HepG2 (cell line): ENCODE results near the gene TNFSF13B. TPM values are rescaled to one million over a fixed set of nuclear protein-coding genes. Genes with fewer than 3 reads are reported as not detected.

ENCODE experiments used
- ATAC-seq: fragments of 200-7000 bp; cut with Tn5 transposase; 3 replicates; pipeline ENCODE4 v1.9.1; 2020; ENCODE audit warnings: mild to moderate bottlenecking, moderate library complexity
- BruUV-seq: library from RNA; stranded (reverse); fragments of 400-500 nt; replicated peaks from 2 replicates; lab custom pipeline; 2021; lab: Mats Ljungman, UMichigan
- CTCF ChIA-PET: fragments of 300-600 bp; formaldehyde crosslinking; extraction: SDS; loops from one replicate; lab custom pipeline; 2021; ENCODE audit warnings: low total read pairs, inconsistent platforms, low intra/inter-chr PET ratio; lab: Yijun Ruan, JAX
- POLR2A ChIA-PET: fragments of 350-600 bp; sonication (Branson Sonifier 250); formaldehyde crosslinking; loops from one replicate; lab custom pipeline; 2020; ENCODE audit warnings: antibody characterized with exemption, inconsistent platforms; lab: Yijun Ruan, JAX
- DNase-seq: peaks from one replicate; pipeline ENCODE4 v3.0.0-alpha.2; 2015; ENCODE audit warnings: low spot score
- FAIRE-seq: peaks from 3 replicates; lab custom pipeline; 2011; peaks lifted over from hg19 to GRCh38; lab: Jason Lieb, UNC
- H2AFZ ChIP-seq: one replicate; pipeline ENCODE4 v1.6.1; 2011; ENCODE audit warnings: low read length, inconsistent platforms
- H3K27ac ChIP-seq: fragments of 300-600 bp; 3 replicates; pipeline ENCODE4 v1.8.0; 2011; ENCODE audit warnings: mixed run types, mild to moderate bottlenecking, mixed read lengths, low read length, inconsistent platforms; ENCODE audit not compliant: insufficient read depth; ENCODE audit errors: extremely low read length
- H3K27me3 ChIP-seq, 2 experiments: fragments of 200-600 bp in 1 of 2; 2 replicates in 1 of 2; 3 replicates in 1 of 2; pipeline versions ENCODE4 v1.6.0 to v1.8.0; 2011; ENCODE audit warnings: low read length in 2 of 2, mild to moderate bottlenecking in 2 of 2, moderate library complexity in 2 of 2, inconsistent platforms in 1 of 2; ENCODE audit not compliant: insufficient read depth in 2 of 2, control insufficient read depth in 1 of 2
- H3K36me3 ChIP-seq, 2 experiments: fragments of 200-600 bp in 1 of 2; replicated peaks in 1 of 2; 2 replicates in 1 of 2; 3 replicates in 1 of 2; pipeline versions ENCODE4 v1.5.1 to v1.8.0; 2011; ENCODE audit warnings: low read length in 2 of 2, inconsistent platforms in 1 of 2; ENCODE audit not compliant: insufficient read depth in 2 of 2, control insufficient read depth in 1 of 2
- H3K4me1 ChIP-seq: 2 replicates; pipeline ENCODE4 v1.5.1; 2012; ENCODE audit warnings: low read length, inconsistent platforms; ENCODE audit not compliant: insufficient read depth
- H3K4me2 ChIP-seq: 2 replicates; pipeline ENCODE4 v1.6.0; 2011; ENCODE audit warnings: low read depth, low read length, inconsistent platforms
- H3K4me3 ChIP-seq, 3 experiments: fragments of 200-600 bp in 1 of 3; sonication (generic), shearing (Covaris generic) in 1 of 3; replicated peaks in 1 of 3; 2 replicates each; pipeline ENCODE4 v1.5.1; 2011 to 2016; ENCODE audit warnings: low read length in 3 of 3, inconsistent platforms in 2 of 3, low read depth in 2 of 3, mild to moderate bottlenecking in 2 of 3, control low read depth in 1 of 3, mixed read lengths in 1 of 3; ENCODE audit not compliant: insufficient read depth in 1 of 3
- H3K79me2 ChIP-seq: one replicate; pipeline ENCODE4 v1.6.1; 2011; ENCODE audit warnings: low read length, inconsistent platforms; ENCODE audit not compliant: insufficient read depth
- H3K9ac ChIP-seq: 2 replicates; pipeline ENCODE4 v1.6.0; 2011; ENCODE audit warnings: mild to moderate bottlenecking, low read depth, low read length, inconsistent platforms; ENCODE audit not compliant: insufficient read depth
- H3K9me3 ChIP-seq: 2 replicates; pipeline ENCODE4 v1.5.1; 2012; ENCODE audit warnings: mild to moderate bottlenecking, low read length
- H4K20me1 ChIP-seq: 2 replicates; pipeline ENCODE4 v1.6.0; 2011; ENCODE audit warnings: inconsistent platforms, mild to moderate bottlenecking, low read length, moderate library complexity; ENCODE audit not compliant: insufficient read depth
- ATRX ChIP-seq: sonication (generic); formaldehyde crosslinking; IDR thresholded peaks from 2 replicates; pipeline ENCODE4 v1.4.0; 2020; ENCODE audit warnings: missing genetic modification reagents, borderline replicate concordance
- BORCS8-MEF2B ChIP-seq: sonication (generic); formaldehyde crosslinking; IDR thresholded peaks from 2 replicates; pipeline ENCODE4 v1.8.0; 2022; ENCODE audit warnings: mild to moderate bottlenecking, missing genetic modification reagents
- CAMTA2 ChIP-seq: sonication (generic); formaldehyde crosslinking; IDR thresholded peaks from 2 replicates; pipeline ENCODE4 v1.4.0; 2020; ENCODE audit warnings: mild to moderate bottlenecking, missing genetic modification reagents, borderline replicate concordance
- FOXA3 ChIP-seq: IDR thresholded peaks from 2 replicates; pipeline ENCODE4 v1.6.1; 2016; ENCODE audit warnings: missing genetic modification reagents, missing compliant biosample characterization
- HNRNPK ChIP-seq: fragments of 200-400 bp; formaldehyde crosslinking; IDR thresholded peaks from 2 replicates; pipeline ENCODE4 v1.6.1; 2018; ENCODE audit warnings: low read length, low read depth, moderate library complexity, mild to moderate bottlenecking; ENCODE audit not compliant: poor library complexity, severe bottlenecking
- MLLT10 ChIP-seq: sonication (generic); formaldehyde crosslinking; IDR thresholded peaks from 2 replicates; pipeline ENCODE4 v1.4.0; 2020; ENCODE audit warnings: missing genetic modification reagents
- ONECUT2 ChIP-seq: sonication (generic); formaldehyde crosslinking; IDR thresholded peaks from 2 replicates; pipeline ENCODE4 v1.4.0; 2020; ENCODE audit warnings: missing genetic modification reagents
- RFX3 ChIP-seq: IDR thresholded peaks from 2 replicates; pipeline ENCODE4 v1.6.1; 2016; ENCODE audit warnings: missing biosample characterization, missing genetic modification reagents
- RXRB ChIP-seq: IDR thresholded peaks from 2 replicates; pipeline ENCODE4 v1.6.1; 2016; ENCODE audit warnings: borderline replicate concordance, missing genetic modification reagents, missing compliant biosample characterization
- SRF ChIP-seq: IDR thresholded peaks from 2 replicates; pipeline ENCODE4 v1.6.1; 2011; ENCODE audit warnings: mild to moderate bottlenecking, low read depth, low read length, moderate library complexity
- ZFAT ChIP-seq: sonication (generic); formaldehyde crosslinking; conservative IDR thresholded peaks from 2 replicates; pipeline ENCODE4 v1.8.1; 2023; ENCODE audit warnings: missing genetic modification reagents, inconsistent platforms
- ZFP41 ChIP-seq: sonication (generic); formaldehyde crosslinking; IDR thresholded peaks from 2 replicates; pipeline ENCODE4 v1.4.0; 2020; ENCODE audit warnings: mild to moderate bottlenecking, missing genetic modification reagents, borderline replicate concordance
- ZNF33B ChIP-seq: sonication (generic); formaldehyde crosslinking; IDR thresholded peaks from 2 replicates; pipeline ENCODE4 v1.5.1; 2020; ENCODE audit warnings: mild to moderate bottlenecking, missing genetic modification reagents
- ZNF414 ChIP-seq: sonication (generic); formaldehyde crosslinking; IDR thresholded peaks from 2 replicates; pipeline ENCODE4 v1.5.0; 2020; ENCODE audit warnings: missing genetic modification reagents
- ZNF44 ChIP-seq: sonication (generic); formaldehyde crosslinking; IDR thresholded peaks from 2 replicates; pipeline ENCODE4 v1.5.1; 2020; ENCODE audit warnings: mild to moderate bottlenecking, missing genetic modification reagents
- ZNF549 ChIP-seq: sonication (generic); formaldehyde crosslinking; IDR thresholded peaks from 2 replicates; pipeline ENCODE4 v1.5.0; 2020; ENCODE audit warnings: missing genetic modification reagents
- ZNF703 ChIP-seq: sonication (generic); formaldehyde crosslinking; IDR thresholded peaks from 2 replicates; pipeline ENCODE4 v1.5.1; 2020; ENCODE audit warnings: missing genetic modification reagents, mild to moderate bottlenecking, moderate library complexity, borderline replicate concordance
- ZSCAN29 ChIP-seq: sonication (generic); formaldehyde crosslinking; conservative IDR thresholded peaks from 2 replicates; pipeline ENCODE4 v1.4.0; 2020; ENCODE audit warnings: mild to moderate bottlenecking, missing genetic modification reagents
- whole genome bisulfite sequencing: methylation state at CpG from one replicate; pipeline ENCODE4 v1.1.6; 2017; ENCODE audit warnings: low lambda C conversion rate; 5-methylcytosine and 5-hydroxymethylcytosine counted together
- in situ Hi-C: cut with HindIII; loops from 2 replicates; pipeline ENCODE4 v1.10.0; 2017; ENCODE audit warnings: low pct_unique_long_range_greater_than_20kb; ENCODE audit not compliant: extremely low pct_ligation_motif_present
- intact Hi-C: fragments of 100-400 bp; cut with micrococcal nuclease; formaldehyde crosslinking; loops from one replicate; pipeline ENCODE4 v1.10.0; 2022; ENCODE audit not compliant: unreplicated experiment
- polyA plus RNA-seq, 8 experiments: library from polyadenylated mRNA; depleted of rRNA in 3 of 8; stranded (reverse) in 7 of 8; unstranded in 1 of 8; fragments of >200 nt; fragmentation: Illumina TruSeq in 4 of 8; extraction: Trizol in 4 of 8; gene quantifications; 2 replicates each; pipeline versions ENCODE4 v1.2.1 to v1.2.3, GENCODE V29; 2011 to 2016; ENCODE audit warnings: low read depth in 4 of 8, missing spikeins in 1 of 8, mixed read lengths in 1 of 8; ENCODE audit not compliant: insufficient read depth in 1 of 8
- total RNA-seq, 5 experiments: library from RNA; depleted of rRNA; stranded (reverse); fragments of >200 nt; fragmentation: Illumina TruSeq; extraction: Trizol; gene quantifications; 2 replicates each; pipeline ENCODE4 v1.2.3, GENCODE V29; 2016; ENCODE audit warnings: low read depth in 1 of 5
- TF ChIP-seq, protein P1 (sequence below): sonication (generic); formaldehyde crosslinking; IDR thresholded peaks from 2 replicates; pipeline ENCODE4 v1.4.0; 2020; ENCODE audit warnings: missing genetic modification reagents
- TF ChIP-seq, protein P2 (sequence below): sonication (generic); formaldehyde crosslinking; IDR thresholded peaks from 2 replicates; pipeline ENCODE4 v1.4.0; 2020; ENCODE audit warnings: missing genetic modification reagents, borderline replicate concordance

TNFSF13B gene
- total and polyA plus RNA-seq, 2 of the 13 experiments (the other 11 are each of a cell fraction or from before 2014, with no cell fraction given) = 0.13 to 0.20 TPM

DNA sequence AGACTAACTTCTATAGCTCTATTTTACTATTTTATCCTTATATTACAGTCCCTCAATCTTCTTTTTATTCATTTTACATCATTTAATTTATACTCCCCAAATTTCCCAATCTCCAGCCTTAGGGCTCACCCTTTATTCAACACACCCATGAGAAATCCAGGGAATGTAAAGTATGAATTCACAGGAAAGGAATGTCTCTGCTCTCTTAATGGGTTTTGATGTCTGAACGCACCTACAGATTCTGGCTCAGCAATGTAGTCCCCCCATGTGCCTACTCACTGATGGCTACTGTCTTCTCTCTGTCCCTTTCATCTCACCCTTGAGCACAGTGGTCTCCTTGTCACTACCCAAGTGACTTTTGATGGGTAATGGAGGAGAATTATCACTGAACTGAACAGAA lies 32.8 kb downstream of the TNFSF13B start:
- Histone ChIP-seq H3K4me2 (no peak overlapping the region), H3K4me3 (no peak overlapping the region), H3K9ac (no peak overlapping the region), H3K9me3 (no peaks in the 10 kb centered on the region; the same call in 1 of the 2 replicates), H3K79me2 (no peaks in the 10 kb centered on the region), H4K20me1 (no peaks in the 10 kb centered on the region), H3K4me1 (peaks cover 8% of the 10 kb centered on the region; the same call in 1 of the 2 replicates), H3K36me3 (no peaks in the 10 kb centered on the region), H3K27me3 (no peaks in the 10 kb centered on the region; a peak in 1 of 5 replicates), H3K27ac (no peak overlapping the region), H2AFZ (no peak overlapping the region)
- intact Hi-C loops = no loop called here
- in situ Hi-C loops = no loop called here
- ATAC-seq (no peak), FAIRE-seq (no peak), DNase-seq (no peak)
- WGBS = 4% methylated on average over 1 of the region's 1 CpG
- no TSS peak for BruUV-seq
- ChIA-PET CTCF (no interaction called here), POLR2A (no interaction called here)
- TF ChIP-seq, protein P1, sequence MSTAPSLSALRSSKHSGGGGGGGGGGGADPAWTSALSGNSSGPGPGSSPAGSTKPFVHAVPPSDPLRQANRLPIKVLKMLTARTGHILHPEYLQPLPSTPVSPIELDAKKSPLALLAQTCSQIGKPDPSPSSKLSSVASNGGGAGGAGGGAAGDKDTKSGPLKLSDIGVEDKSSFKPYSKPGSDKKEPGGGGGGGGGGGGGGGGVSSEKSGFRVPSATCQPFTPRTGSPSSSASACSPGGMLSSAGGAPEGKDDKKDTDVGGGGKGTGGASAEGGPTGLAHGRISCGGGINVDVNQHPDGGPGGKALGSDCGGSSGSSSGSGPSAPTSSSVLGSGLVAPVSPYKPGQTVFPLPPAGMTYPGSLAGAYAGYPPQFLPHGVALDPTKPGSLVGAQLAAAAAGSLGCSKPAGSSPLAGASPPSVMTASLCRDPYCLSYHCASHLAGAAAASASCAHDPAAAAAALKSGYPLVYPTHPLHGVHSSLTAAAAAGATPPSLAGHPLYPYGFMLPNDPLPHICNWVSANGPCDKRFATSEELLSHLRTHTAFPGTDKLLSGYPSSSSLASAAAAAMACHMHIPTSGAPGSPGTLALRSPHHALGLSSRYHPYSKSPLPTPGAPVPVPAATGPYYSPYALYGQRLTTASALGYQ (CRISPR knock-in tag) = no peak
- TF ChIP-seq RFX3 (CRISPR knock-in tag) = no peak
- no peak for TF ChIP-seq SRF
- no peak for TF ChIP-seq ONECUT2
- no peak for TF ChIP-seq FOXA3 (CRISPR knock-in tag)
- no peak for TF ChIP-seq ZNF703
- TF ChIP-seq MLLT10 (CRISPR knock-in tag) = no peak
- no peak for TF ChIP-seq ZFP41
- no peak for TF ChIP-seq ZSCAN29
- TF ChIP-seq ZNF549 (CRISPR knock-in tag) = no peak
- TF ChIP-seq RXRB (CRISPR knock-in tag) = no peak
- no peak for TF ChIP-seq ZFAT (CRISPR knock-in tag)
- TF ChIP-seq ZNF33B (CRISPR knock-in tag) = no peak
- no peak for TF ChIP-seq ATRX (CRISPR knock-in tag)
- TF ChIP-seq HNRNPK = no peak
- TF ChIP-seq CAMTA2 (CRISPR knock-in tag) = no peak
- TF ChIP-seq, protein P2, sequence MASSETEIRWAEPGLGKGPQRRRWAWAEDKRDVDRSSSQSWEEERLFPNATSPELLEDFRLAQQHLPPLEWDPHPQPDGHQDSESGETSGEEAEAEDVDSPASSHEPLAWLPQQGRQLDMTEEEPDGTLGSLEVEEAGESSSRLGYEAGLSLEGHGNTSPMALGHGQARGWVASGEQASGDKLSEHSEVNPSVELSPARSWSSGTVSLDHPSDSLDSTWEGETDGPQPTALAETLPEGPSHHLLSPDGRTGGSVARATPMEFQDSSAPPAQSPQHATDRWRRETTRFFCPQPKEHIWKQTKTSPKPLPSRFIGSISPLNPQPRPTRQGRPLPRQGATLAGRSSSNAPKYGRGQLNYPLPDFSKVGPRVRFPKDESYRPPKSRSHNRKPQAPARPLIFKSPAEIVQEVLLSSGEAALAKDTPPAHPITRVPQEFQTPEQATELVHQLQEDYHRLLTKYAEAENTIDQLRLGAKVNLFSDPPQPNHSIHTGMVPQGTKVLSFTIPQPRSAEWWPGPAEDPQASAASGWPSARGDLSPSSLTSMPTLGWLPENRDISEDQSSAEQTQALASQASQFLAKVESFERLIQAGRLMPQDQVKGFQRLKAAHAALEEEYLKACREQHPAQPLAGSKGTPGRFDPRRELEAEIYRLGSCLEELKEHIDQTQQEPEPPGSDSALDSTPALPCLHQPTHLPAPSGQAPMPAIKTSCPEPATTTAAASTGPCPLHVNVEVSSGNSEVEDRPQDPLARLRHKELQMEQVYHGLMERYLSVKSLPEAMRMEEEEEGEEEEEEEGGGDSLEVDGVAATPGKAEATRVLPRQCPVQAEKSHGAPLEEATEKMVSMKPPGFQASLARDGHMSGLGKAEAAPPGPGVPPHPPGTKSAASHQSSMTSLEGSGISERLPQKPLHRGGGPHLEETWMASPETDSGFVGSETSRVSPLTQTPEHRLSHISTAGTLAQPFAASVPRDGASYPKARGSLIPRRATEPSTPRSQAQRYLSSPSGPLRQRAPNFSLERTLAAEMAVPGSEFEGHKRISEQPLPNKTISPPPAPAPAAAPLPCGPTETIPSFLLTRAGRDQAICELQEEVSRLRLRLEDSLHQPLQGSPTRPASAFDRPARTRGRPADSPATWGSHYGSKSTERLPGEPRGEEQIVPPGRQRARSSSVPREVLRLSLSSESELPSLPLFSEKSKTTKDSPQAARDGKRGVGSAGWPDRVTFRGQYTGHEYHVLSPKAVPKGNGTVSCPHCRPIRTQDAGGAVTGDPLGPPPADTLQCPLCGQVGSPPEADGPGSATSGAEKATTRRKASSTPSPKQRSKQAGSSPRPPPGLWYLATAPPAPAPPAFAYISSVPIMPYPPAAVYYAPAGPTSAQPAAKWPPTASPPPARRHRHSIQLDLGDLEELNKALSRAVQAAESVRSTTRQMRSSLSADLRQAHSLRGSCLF = no peak
- no peak for TF ChIP-seq ZNF44 (CRISPR knock-in tag)
- TF ChIP-seq ZNF414 (CRISPR knock-in tag) = no peak
- TF ChIP-seq BORCS8-MEF2B (CRISPR knock-in tag) = no peak
